Caco-2 (cell line): ENCODE data around the gene SCG2. TPM values are rescaled to one million over a fixed set of nuclear protein-coding genes. Genes with fewer than 3 reads are reported as not detected.

Experiments used
- BruUV-seq: library from RNA; stranded (reverse); fragments of 400-500 nt; replicated peaks from 2 replicates; lab custom pipeline; 2021; lab: Mats Ljungman, UMichigan
- CTCF ChIA-PET: fragments of 300-600 bp; sonication (Branson Sonifier 250); formaldehyde crosslinking; loops from one replicate; lab custom pipeline; 2022; ENCODE audit warnings: antibody characterized with exemption; lab: Charles Lee
- POLR2A ChIA-PET: fragments of 300-600 bp; sonication (Branson Sonifier 250); formaldehyde crosslinking; loops from one replicate; lab custom pipeline; 2022; ENCODE audit warnings: antibody characterized with exemption; lab: Charles Lee
- DNase-seq, 2 experiments: peaks; one replicate each; pipeline versions ENCODE4 v3.0.0 to v3.0.0-alpha.2; 2020 to 2022
- H3K27me3 ChIP-seq: replicated peaks from 2 replicates; pipeline ENCODE4 v1.6.0; 2011; ENCODE audit warnings: low read length; ENCODE audit not compliant: control insufficient read depth, insufficient read depth
- H3K36me3 ChIP-seq: 2 replicates; pipeline ENCODE4 v1.5.1; 2011; ENCODE audit warnings: low read length; ENCODE audit not compliant: control insufficient read depth, insufficient read depth
- H3K4me1 ChIP-seq: fragments of 250-450 bp; sonication (Bioruptor Pico); 2 replicates; pipeline ENCODE4 v1.5.1; 2020; ENCODE audit warnings: mild to moderate bottlenecking
- H3K4me3 ChIP-seq: 2 replicates; pipeline ENCODE4 v1.5.1; 2011; ENCODE audit warnings: low read depth, mild to moderate bottlenecking, control low read depth, low read length
- H3K9me3 ChIP-seq: fragments of 250-450 bp; sonication (Bioruptor Pico); 2 replicates; pipeline ENCODE4 v1.5.1; 2020; ENCODE audit warnings: mild to moderate bottlenecking, moderate library complexity
- H3K27ac Mint-ChIP-seq: one replicate; pipeline ENCODE4 v1.8.0; 2022; ENCODE audit warnings: mixed read lengths; ENCODE audit not compliant: unreplicated experiment
- H3K27me3 Mint-ChIP-seq: one replicate; pipeline ENCODE4 v1.8.0; 2022; ENCODE audit warnings: mixed read lengths; ENCODE audit not compliant: insufficient read depth, unreplicated experiment
- H3K36me3 Mint-ChIP-seq: one replicate; pipeline ENCODE4 v1.8.0; 2022; ENCODE audit warnings: mild to moderate bottlenecking, mixed read lengths; ENCODE audit not compliant: insufficient read depth, unreplicated experiment
- H3K4me1 Mint-ChIP-seq: one replicate; pipeline ENCODE4 v1.8.0; 2022; ENCODE audit warnings: low read depth, mixed read lengths; ENCODE audit not compliant: unreplicated experiment
- H3K4me3 Mint-ChIP-seq: one replicate; pipeline ENCODE4 v1.8.0; 2022; ENCODE audit warnings: mild to moderate bottlenecking, moderate library complexity, mixed read lengths; ENCODE audit not compliant: unreplicated experiment
- H3K9me3 Mint-ChIP-seq: one replicate; pipeline ENCODE4 v1.8.0; 2022; ENCODE audit warnings: mixed read lengths; ENCODE audit not compliant: unreplicated experiment
- CTCF ChIP-seq, 2 experiments: fragments of 200-600 bp in 1 of 2; IDR thresholded peaks; 1 replicate in 1 of 2; 2 replicates in 1 of 2; pipeline versions ENCODE4 v1.5.1 to v1.8.0; 2011 to 2022; ENCODE audit warnings: antibody characterized with exemption in 1 of 2, control low read depth in 1 of 2, inconsistent platforms in 1 of 2, low read depth in 1 of 2, low read length in 1 of 2, mild to moderate bottlenecking in 1 of 2, moderate library complexity in 1 of 2; ENCODE audit not compliant: insufficient read depth in 1 of 2, severe bottlenecking in 1 of 2, unreplicated experiment in 1 of 2
- intact Hi-C: fragments of 100-400 bp; cut with micrococcal nuclease; formaldehyde crosslinking; loops from one replicate; pipeline ENCODE4 v1.10.0; 2022; ENCODE audit not compliant: unreplicated experiment
- total RNA-seq: library from RNA; stranded (reverse); gene quantifications from 2 replicates; pipeline ENCODE4 v1.2.3, GENCODE V29; 2022

The SCG2 gene
- total RNA-seq, 1 experiment from 2014 or later, result 0.41 TPM

GRCh38 chr2:223634238-223634637 is 32.1 kb upstream of the SCG2 start:
- Mint-ChIP-seq H3K27me3 (peaks cover 8% of the 10 kb centered on the region), H3K4me1 (no peaks in the 10 kb centered on the region), H3K27ac (no peak overlapping the region), H3K4me3 (no peak overlapping the region), H3K36me3 (no peaks in the 10 kb centered on the region), H3K9me3 (no peaks in the 10 kb centered on the region)
- TF ChIP-seq CTCF (IDR thresholded peaks at IDR 0.05; ENCODE audit: insufficient read depth in 1 of 2, low read depth in 1 of 2, low read length in 1 of 2, severe bottlenecking in 1 of 2, unreplicated experiment in 1 of 2), result no peak
- H3K36me3 ChIP-seq, result no peaks in the 10 kb centered on the region
- ChIA-PET CTCF (no interaction called here), POLR2A (no interaction called here)
- no peak for DNase-seq
- no TSS peak for BruUV-seq
- H3K27me3 ChIP-seq, result no peaks in the 10 kb centered on the region
- no peaks in the 10 kb centered on the region; the same call in 1 of the 2 replicates for H3K9me3 ChIP-seq
- H3K4me3 ChIP-seq, result no peak overlapping the region
- H3K4me1 ChIP-seq, result no peaks in the 10 kb centered on the region
- intact Hi-C loops, result no loop called here

- BruUV-seq, result no TSS peak
- POLR2A ChIA-PET, result no interaction called here
- Histone ChIP-seq H3K4me3 (no peak overlapping the region), H3K4me1 (no peaks in the 10 kb centered on the region), H3K36me3 (no peaks in the 10 kb centered on the region), H3K27me3 (no peaks in the 10 kb centered on the region), H3K9me3 (no peaks in the 10 kb centered on the region; the same call in 1 of the 2 replicates)
- TF ChIP-seq CTCF (IDR thresholded peaks at IDR 0.05; ENCODE audit: insufficient read depth in 1 of 2, low read depth in 1 of 2, low read length in 1 of 2, severe bottlenecking in 1 of 2, unreplicated experiment in 1 of 2), result no peak
- Mint-ChIP-seq H3K4me3 (no peak overlapping the region), H3K36me3 (no peaks in the 10 kb centered on the region), H3K9me3 (no peaks in the 10 kb centered on the region), H3K4me1 (no peaks in the 10 kb centered on the region), H3K27me3 (peaks cover 8% of the 10 kb centered on the region), H3K27ac (no peak overlapping the region)
- no peak for DNase-seq
- CTCF ChIA-PET, result no interaction called here
- intact Hi-C loops, result no loop called here
These were observed 31.5 kb upstream of the SCG2 start for GRCh38 chr2:223633656-223634055.

GRCh38 chr2:223632826-223633225 is 30.7 kb upstream of the SCG2 start:
- intact Hi-C loops, result no loop called here
- CTCF ChIA-PET, result no interaction called here
- Mint-ChIP-seq H3K27me3 (peaks cover 8% of the 10 kb centered on the region), H3K4me3 (no peak overlapping the region), H3K9me3 (no peaks in the 10 kb centered on the region), H3K36me3 (no peaks in the 10 kb centered on the region), H3K4me1 (no peaks in the 10 kb centered on the region), H3K27ac (no peak overlapping the region)
- no peak overlapping the region for H3K4me3 ChIP-seq
- H3K36me3 ChIP-seq, result no peaks in the 10 kb centered on the region
- no peaks in the 10 kb centered on the region for H3K27me3 ChIP-seq
- H3K9me3 ChIP-seq, result no peaks in the 10 kb centered on the region; the same call in 1 of the 2 replicates
- TF ChIP-seq CTCF (IDR thresholded peaks at IDR 0.05; ENCODE audit: insufficient read depth in 1 of 2, low read depth in 1 of 2, low read length in 1 of 2, severe bottlenecking in 1 of 2, unreplicated experiment in 1 of 2), result no peak
- POLR2A ChIA-PET, result no interaction called here
- no peaks in the 10 kb centered on the region for H3K4me1 ChIP-seq
- BruUV-seq, result no TSS peak
- no peak for DNase-seq
